CD4-positive, alpha-beta T cell (primary cell): ENCODE results near the gene SPRTN. TPM values are rescaled to one million over a fixed set of nuclear protein-coding genes. Genes with fewer than 3 reads are reported as not detected.

Source experiments
- ATAC-seq: fragments of 200-7000 bp; cut with Tn5 transposase; one replicate; pipeline ENCODE4 v1.10.0; 2022; ENCODE audit warnings: mild to moderate bottlenecking; ENCODE audit not compliant: poor library complexity
- CTCF ChIA-PET: fragments of 350-600 bp; sonication (Branson Sonifier 250); formaldehyde crosslinking; loops from one replicate; lab custom pipeline; 2021; ENCODE audit warnings: antibody characterized with exemption, inconsistent platforms; lab: Charles Lee
- POLR2A ChIA-PET: fragments of 350-600 bp; sonication (Branson Sonifier 250); formaldehyde crosslinking; loops from one replicate; lab custom pipeline; 2021; ENCODE audit warnings: antibody characterized with exemption, inconsistent platforms; lab: Charles Lee
- DNase-seq, 14 experiments: peaks; one replicate each; pipeline ENCODE4 v3.0.0-alpha.2; 2013 to 2020; ENCODE audit warnings: mixed read lengths in 2 of 14
- H3K27ac ChIP-seq, 2 donors: one replicate each; pipeline versions ENCODE4 v1.5.1 to v1.7.0; 2013; ENCODE audit warnings: low read length in 2 of 2, low read depth in 1 of 2, mild to moderate bottlenecking in 1 of 2
- H3K27me3 ChIP-seq, 2 experiments: 1 replicate in 1 of 2; 2 replicates in 1 of 2; pipeline versions ENCODE4 v1.6.1 to v1.7.0; 2013; ENCODE audit warnings: low read length in 2 of 2, control low read depth in 1 of 2, mild to moderate bottlenecking in 1 of 2, moderate library complexity in 1 of 2; ENCODE audit not compliant: insufficient read depth in 2 of 2, control insufficient read depth in 1 of 2
- H3K36me3 ChIP-seq: one replicate; pipeline ENCODE4 v1.6.1; 2013; ENCODE audit warnings: low read length, control low read depth; ENCODE audit not compliant: insufficient read depth
- H3K4me1 ChIP-seq: one replicate; pipeline ENCODE4 v1.6.1; 2013; ENCODE audit warnings: low read length, control low read depth; ENCODE audit not compliant: insufficient read depth
- H3K4me3 ChIP-seq: one replicate; pipeline ENCODE4 v1.5.1; 2013; ENCODE audit warnings: mild to moderate bottlenecking, low read length, moderate library complexity
- H3K9me3 ChIP-seq, 2 experiments: 1 replicate in 1 of 2; 2 replicates in 1 of 2; pipeline versions ENCODE4 v1.6.1 to v1.7.0; 2013; ENCODE audit warnings: low read length in 2 of 2, mild to moderate bottlenecking in 2 of 2, control low read depth in 1 of 2, moderate library complexity in 1 of 2; ENCODE audit not compliant: control insufficient read depth in 1 of 2, insufficient read depth in 1 of 2
- H3K27ac Mint-ChIP-seq: one replicate; pipeline ENCODE4 v1.8.0; 2020; ENCODE audit warnings: mixed read lengths
- H3K27me3 Mint-ChIP-seq: one replicate; pipeline ENCODE4 v1.8.0; 2021; ENCODE audit warnings: mixed read lengths
- H3K36me3 Mint-ChIP-seq: one replicate; pipeline ENCODE4 v1.8.0; 2021; ENCODE audit warnings: low read depth, mixed read lengths
- H3K4me1 Mint-ChIP-seq: one replicate; pipeline ENCODE4 v1.8.0; 2021; ENCODE audit warnings: low read depth, mixed read lengths
- H3K4me3 Mint-ChIP-seq: one replicate; pipeline ENCODE4 v1.8.0; 2020; ENCODE audit warnings: mild to moderate bottlenecking, mixed read lengths
- H3K9me3 Mint-ChIP-seq: one replicate; pipeline ENCODE4 v1.8.0; 2020; ENCODE audit warnings: mixed read lengths
- intact Hi-C, 2 experiments: fragments of 100-400 bp; cut with DNase I in 1 of 2; cut with micrococcal nuclease in 1 of 2; formaldehyde crosslinking; loops; one replicate each; pipeline versions ENCODE4 v1.15.1 to v1.9.0; 2023 to 2025; cut with DNase I, micrococcal nuclease
- polyA plus RNA-seq, 2 donors: library from polyadenylated mRNA; unstranded; fragments of 120-200 nt; gene quantifications; one replicate each; pipeline ENCODE4 v1.2.1, GENCODE V29; 2013
- total RNA-seq, 174 experiments: library from RNA in 2 of 174; stranded (reverse) in 2 of 174; gene quantifications; one replicate each; pipeline ENCODE4 v1.2.3 and lab custom pipeline; 2021 to 2026
- TF ChIP-seq, protein P1 (sequence below): fragments of 200-600 bp; IDR thresholded peaks from one replicate; pipeline ENCODE4 v1.8.0; 2022; ENCODE audit warnings: antibody characterized with exemption, mild to moderate bottlenecking

Gene SPRTN, protein sequence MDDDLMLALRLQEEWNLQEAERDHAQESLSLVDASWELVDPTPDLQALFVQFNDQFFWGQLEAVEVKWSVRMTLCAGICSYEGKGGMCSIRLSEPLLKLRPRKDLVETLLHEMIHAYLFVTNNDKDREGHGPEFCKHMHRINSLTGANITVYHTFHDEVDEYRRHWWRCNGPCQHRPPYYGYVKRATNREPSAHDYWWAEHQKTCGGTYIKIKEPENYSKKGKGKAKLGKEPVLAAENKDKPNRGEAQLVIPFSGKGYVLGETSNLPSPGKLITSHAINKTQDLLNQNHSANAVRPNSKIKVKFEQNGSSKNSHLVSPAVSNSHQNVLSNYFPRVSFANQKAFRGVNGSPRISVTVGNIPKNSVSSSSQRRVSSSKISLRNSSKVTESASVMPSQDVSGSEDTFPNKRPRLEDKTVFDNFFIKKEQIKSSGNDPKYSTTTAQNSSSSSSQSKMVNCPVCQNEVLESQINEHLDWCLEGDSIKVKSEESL
- 10 to 100 TPM; 27.7 to 30.9 TPM for total RNA-seq
- 6.5 TPM for polyA plus RNA-seq (2013, experiment 1 of 2)
- 7.5 TPM for polyA plus RNA-seq (2013, experiment 2 of 2)
- 14.4 to 51.2 (median 23.8) reads per million in 172 experiments for total RNA-seq (lab: John Stamatoyannopoulos, UW)

DNA sequence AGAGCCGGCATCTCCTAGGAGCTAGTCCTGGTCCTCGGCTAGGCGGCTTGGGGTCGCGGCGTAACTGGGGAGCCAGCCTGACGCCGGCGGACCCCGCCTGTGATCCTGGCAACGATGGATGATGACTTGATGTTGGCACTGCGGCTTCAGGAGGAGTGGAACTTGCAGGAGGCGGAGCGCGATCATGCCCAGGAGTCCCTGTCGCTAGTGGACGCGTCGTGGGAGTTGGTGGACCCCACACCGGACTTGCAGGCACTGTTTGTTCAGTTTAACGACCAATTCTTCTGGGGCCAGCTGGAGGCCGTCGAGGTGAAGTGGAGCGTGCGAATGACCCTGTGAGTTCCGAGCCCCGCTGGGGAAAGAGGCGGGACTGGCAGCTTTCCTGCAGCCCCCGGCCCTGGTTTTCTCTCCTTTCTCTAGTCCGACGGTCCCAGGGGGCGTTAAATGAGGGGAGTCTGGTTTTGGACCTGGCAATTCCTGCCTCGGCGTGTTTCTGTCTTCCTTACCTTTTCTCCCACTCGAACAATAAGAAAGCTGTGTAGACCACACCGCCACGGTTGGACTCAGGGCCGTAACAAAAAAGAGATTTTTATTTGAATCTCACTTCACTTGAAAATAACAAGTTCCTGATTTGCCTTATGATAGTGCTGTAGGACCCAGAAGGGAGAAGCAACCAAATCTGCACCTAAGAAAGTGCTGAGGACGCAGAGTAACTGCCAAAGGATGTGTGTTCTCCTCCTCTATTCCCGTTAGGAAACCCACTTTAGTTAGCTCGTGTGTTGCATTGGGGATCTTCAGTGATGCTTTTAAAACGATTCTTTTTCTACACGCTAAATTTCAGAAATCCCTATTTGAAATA, at the start of gene SPRTN:
TSS of gene SPRTN (plus strand) at position 24 of the 859 bp plus-strand sequence. CDS start at position 115, 91 bp downstream.
- peak within 1 kb of the TSS; percentile 97 for H3K4me3 ChIP-seq
- H3K4me3 Mint-ChIP-seq = peak within 1 kb of the TSS; percentile 99
- H3K36me3 ChIP-seq = peaks cover 16% of the 10 kb centered on the region
- peak within 1 kb of the TSS; percentile 98 to 100 for H3K27ac ChIP-seq
- H3K27ac Mint-ChIP-seq = peak within 1 kb of the TSS; percentile 100
- H3K4me1 Mint-ChIP-seq = peaks cover 72% of the 10 kb centered on the region
- H3K4me1 ChIP-seq = peaks cover 47% of the 10 kb centered on the region
- CTCF ChIA-PET = interaction anchor here (1.0 kb wide), 2 partner anchors 19 to 202 kb away, joined by 3 read pairs; no protein-coding TSS in a partner anchor
- peak in 1 of 14 experiments; percentile 29 for DNase-seq
- peaks cover 5% of the 10 kb centered on the region for H3K27me3 Mint-ChIP-seq
- TF ChIP-seq, protein P1, sequence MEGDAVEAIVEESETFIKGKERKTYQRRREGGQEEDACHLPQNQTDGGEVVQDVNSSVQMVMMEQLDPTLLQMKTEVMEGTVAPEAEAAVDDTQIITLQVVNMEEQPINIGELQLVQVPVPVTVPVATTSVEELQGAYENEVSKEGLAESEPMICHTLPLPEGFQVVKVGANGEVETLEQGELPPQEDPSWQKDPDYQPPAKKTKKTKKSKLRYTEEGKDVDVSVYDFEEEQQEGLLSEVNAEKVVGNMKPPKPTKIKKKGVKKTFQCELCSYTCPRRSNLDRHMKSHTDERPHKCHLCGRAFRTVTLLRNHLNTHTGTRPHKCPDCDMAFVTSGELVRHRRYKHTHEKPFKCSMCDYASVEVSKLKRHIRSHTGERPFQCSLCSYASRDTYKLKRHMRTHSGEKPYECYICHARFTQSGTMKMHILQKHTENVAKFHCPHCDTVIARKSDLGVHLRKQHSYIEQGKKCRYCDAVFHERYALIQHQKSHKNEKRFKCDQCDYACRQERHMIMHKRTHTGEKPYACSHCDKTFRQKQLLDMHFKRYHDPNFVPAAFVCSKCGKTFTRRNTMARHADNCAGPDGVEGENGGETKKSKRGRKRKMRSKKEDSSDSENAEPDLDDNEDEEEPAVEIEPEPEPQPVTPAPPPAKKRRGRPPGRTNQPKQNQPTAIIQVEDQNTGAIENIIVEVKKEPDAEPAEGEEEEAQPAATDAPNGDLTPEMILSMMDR = peak; percentile 4
- peaks cover 0 to 15% of the 10 kb centered on the region in 2 experiments for H3K9me3 ChIP-seq
- peaks cover 5% of the 10 kb centered on the region for H3K9me3 Mint-ChIP-seq
- H3K27me3 ChIP-seq = no peaks in the 10 kb centered on the region
- ATAC-seq = no peak
- POLR2A ChIA-PET = interaction anchor here (0.7 to 2.9 kb wide), 28 partner anchors 8 to 1830 kb away, joined by 3 to 56 read pairs (median 6); partner anchors contain the start of genes ARV1, COG2, DISC1 and EGLN1
- intact Hi-C loops = loop anchor here (2.0 to 10.0 kb wide), 6 partner anchors 84 to 696 kb away; partner anchors contain the start of genes TSNAX (in 2 of the 2), ARV1 (in 1 of the 2), COG2 (in 1 of the 2) and EGLN1 (in 1 of the 2)
- H3K36me3 Mint-ChIP-seq = peaks cover 86% of the 10 kb centered on the region

DNA sequence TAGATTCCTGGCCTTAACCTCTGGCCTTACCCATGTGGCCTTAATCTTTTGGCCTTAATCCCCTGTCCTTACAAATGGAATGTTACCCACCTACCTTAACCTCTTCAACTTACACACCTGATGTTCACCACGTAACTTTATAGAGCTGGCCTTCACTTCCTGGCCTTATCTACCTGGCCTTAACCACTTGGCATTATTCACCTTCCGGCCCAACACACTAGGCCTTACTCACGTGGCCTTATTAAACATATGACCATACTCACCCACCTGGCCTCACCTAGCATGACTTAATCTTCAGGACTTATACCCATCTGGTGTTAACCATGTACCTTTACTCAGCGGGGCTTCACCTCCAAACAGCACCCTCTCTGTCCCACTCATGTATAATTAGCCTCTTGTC, 42.2 kb upstream of the SPRTN start:
- TF ChIP-seq, protein P1 = no peak
- H3K9me3 ChIP-seq = no peaks in the 10 kb centered on the region
- no peak overlapping the region for H3K27ac ChIP-seq
- Mint-ChIP-seq H3K36me3 (no peaks in the 10 kb centered on the region), H3K9me3 (no peaks in the 10 kb centered on the region), H3K4me3 (no peak overlapping the region), H3K27me3 (no peaks in the 10 kb centered on the region), H3K4me1 (no peaks in the 10 kb centered on the region), H3K27ac (no peak overlapping the region)
- ChIA-PET POLR2A (no interaction called here), CTCF (no interaction called here)
- no peaks in the 10 kb centered on the region for H3K4me1 ChIP-seq
- no peak for DNase-seq
- H3K36me3 ChIP-seq = no peaks in the 10 kb centered on the region
- no peak for ATAC-seq
- H3K4me3 ChIP-seq = no peak overlapping the region
- no peaks in the 10 kb centered on the region for H3K27me3 ChIP-seq
- intact Hi-C loops = no loop called here

DNA sequence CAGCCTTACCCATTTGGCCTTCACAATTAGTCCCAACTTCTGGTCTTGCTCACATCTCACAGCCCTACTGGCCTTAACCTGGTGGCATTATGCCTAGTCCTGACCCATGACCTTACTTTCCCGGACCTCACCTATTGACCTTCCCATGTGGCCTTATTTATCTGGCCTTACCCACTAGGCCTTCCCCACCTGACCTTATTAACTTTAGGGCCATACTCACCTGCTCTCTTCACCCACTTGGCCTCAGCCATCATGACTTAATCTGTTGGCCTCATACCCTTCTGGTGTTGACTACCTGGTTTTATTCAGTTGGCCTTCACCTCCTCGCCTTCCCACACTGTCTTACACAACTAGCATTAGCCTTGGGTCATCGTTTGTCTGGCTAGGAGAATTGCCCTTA, 36.1 kb upstream of the SPRTN start:
- Mint-ChIP-seq H3K36me3 (no peaks in the 10 kb centered on the region), H3K9me3 (no peaks in the 10 kb centered on the region), H3K27ac (no peak overlapping the region), H3K4me3 (no peak overlapping the region), H3K27me3 (no peaks in the 10 kb centered on the region), H3K4me1 (no peaks in the 10 kb centered on the region)
- intact Hi-C loops = no loop called here
- no peak for DNase-seq
- no peak for ATAC-seq
- Histone ChIP-seq H3K27ac (no peak overlapping the region), H3K36me3 (no peaks in the 10 kb centered on the region), H3K9me3 (no peaks in the 10 kb centered on the region), H3K4me3 (no peak overlapping the region), H3K27me3 (no peaks in the 10 kb centered on the region), H3K4me1 (no peaks in the 10 kb centered on the region)
- TF ChIP-seq, protein P1 = no peak
- POLR2A ChIA-PET = no interaction called here
- CTCF ChIA-PET = no interaction called here
